OCI-LY3 (cell line): Measurements from ENCODE around the gene C17orf67.

ENCODE experiments used
- CTCF ChIP-seq: fragments of 200-600, 300-600 bp; sonication (generic); IDR thresholded peaks from 2 replicates; pipeline ENCODE4 v1.5.1; 2014; ENCODE audit warnings: antibody characterized with exemption, low read length, low read depth
- EZH2phosphoT487 ChIP-seq: fragments of 200-600 bp; shearing (Covaris generic); IDR thresholded peaks from 2 replicates; pipeline ENCODE4 v1.6.1; 2018; ENCODE audit warnings: antibody characterized with exemption, mixed run types, low read depth

GRCh38 chr17:56806949-56807348 lies 26.8 kb downstream of the C17orf67 start:
- TF ChIP-seq CTCF (no peak), EZH2phosphoT487 (no peak)
